Upper lobe of left lung (tissue), 6 donors: Measurements from ENCODE around the gene NME3. TPM values are rescaled to one million over a fixed set of nuclear protein-coding genes. Genes with fewer than 3 reads are reported as not detected.
"Not testable (repeated sequence)": the region's sequence is repeated elsewhere in the genome, so short reads cannot be mapped to it uniquely, and the experiment has no call there.

Experiments
- ATAC-seq, 2 donors: fragments of 200-7000 bp; cut with Tn5 transposase; one replicate each; pipeline ENCODE4 v1.9.1; 2022; ENCODE audit warnings: mild to moderate bottlenecking in 2 of 2, moderate library complexity in 2 of 2; ENCODE audit not compliant: low FRiP score in 2 of 2
- DNase-seq, 2 donors: peaks; one replicate each; pipeline ENCODE4 v3.0.0-alpha.2; 2019 to 2020
- H3K27ac ChIP-seq, 4 donors: fragments of 200-600 bp; sonication (generic); one replicate each; pipeline ENCODE4 v1.5.1; 2016 to 2019
- H3K27me3 ChIP-seq, 4 donors: fragments of 200-600 bp; sonication (generic); one replicate each; pipeline ENCODE4 v1.5.1; 2017 to 2019
- H3K36me3 ChIP-seq, 4 donors: fragments of 200-600 bp; sonication (generic); one replicate each; pipeline ENCODE4 v1.5.1; 2016 to 2019
- H3K4me1 ChIP-seq, 4 donors: fragments of 200-600 bp; sonication (generic); one replicate each; pipeline ENCODE4 v1.5.1; 2018 to 2019
- H3K4me3 ChIP-seq, 4 donors: fragments of 200-600 bp; sonication (generic); one replicate each; pipeline ENCODE4 v1.5.1; 2017 to 2019; ENCODE audit warnings: mild to moderate bottlenecking in 2 of 4, moderate library complexity in 1 of 4
- H3K9me3 ChIP-seq, 4 donors: fragments of 200-600 bp; sonication (generic); one replicate each; pipeline ENCODE4 v1.5.1; 2018 to 2019
- CTCF ChIP-seq, 6 experiments: fragments of 450-650 bp in 4 of 6; fragments of 200-600 bp in 2 of 6; sonication (generic) in 2 of 6; IDR thresholded peaks; one replicate each; pipeline ENCODE4 v1.5.1; 2016 to 2019; ENCODE audit warnings: antibody characterized with exemption in 6 of 6
- EP300 ChIP-seq, 4 donors: sonication (generic); formaldehyde crosslinking; IDR thresholded peaks; one replicate each; pipeline ENCODE4 v1.5.1; 2017; ENCODE audit warnings: antibody characterized with exemption in 4 of 4, control low read depth in 2 of 4
- POLR2A ChIP-seq, 4 donors: fragments of 450-650 bp; IDR thresholded peaks; one replicate each; pipeline ENCODE4 v1.5.1; 2016 to 2017; ENCODE audit warnings: antibody characterized with exemption in 4 of 4, mild to moderate bottlenecking in 2 of 4
- POLR2AphosphoS5 ChIP-seq, 2 donors: sonication (generic); formaldehyde crosslinking; IDR thresholded peaks; one replicate each; pipeline ENCODE4 v1.5.1; 2017; ENCODE audit warnings: antibody characterized with exemption in 2 of 2
- WGBS, 2 donors: methylation state at CpG; one replicate each; pipeline ENCODE4 v1.1.5; 2017 to 2018; 5-methylcytosine and 5-hydroxymethylcytosine counted together
- total RNA-seq, 6 donors: library from RNA; depleted of rRNA in 4 of 6; stranded (reverse); fragments of >200 nt in 4 of 6; gene quantifications; one replicate each; pipeline versions ENCODE4 v1.1.0 to v1.2.1, GENCODE V29; 2016 to 2021
- donor health status: DM: no; HTN: no; CAD: no; lungs with moderate emphysema.
- donor health status: DM: no; HTN: yes; CAD: no; lungs with severe emphysema.

Gene NME3
- total RNA-seq, 6 donors from 2014 or later, result 57.8 to 155 (median 78.9) TPM

- H3K4me1 ChIP-seq, result peaks cover 3 to 8% (median 4%) of the 10 kb centered on the region in 4 donors
- no peak for ATAC-seq
- WGBS, 2 donors, result 93 to 95% methylated on average over 16 of the region's 16 CpGs
- no peak overlapping the region for H3K27ac ChIP-seq
- peaks cover 20 to 66% (median 42%) of the 10 kb centered on the region in 4 donors for H3K36me3 ChIP-seq
- no peak overlapping the region for H3K4me3 ChIP-seq
- H3K9me3 ChIP-seq, result no peaks in the 10 kb centered on the region
- TF ChIP-seq POLR2A (IDR thresholded peaks at IDR 0.05) (no peak), EP300 (IDR thresholded peaks at IDR 0.05) (no peak), POLR2AphosphoS5 (IDR thresholded peaks at IDR 0.05) (no peak), CTCF (IDR thresholded peaks at IDR 0.05) (no peak)
- no peaks in the 10 kb centered on the region for H3K27me3 ChIP-seq
- no peak for DNase-seq
Observed at GRCh38 chr16:1810106-1810505, 38.8 kb upstream of the NME3 start.

- Histone ChIP-seq H3K27ac (no peak overlapping the region), H3K9me3 (no peaks in the 10 kb centered on the region), H3K4me1 (peaks cover 3 to 8% (median 4%) of the 10 kb centered on the region in 4 donors), H3K36me3 (peaks cover 20 to 63% (median 42%) of the 10 kb centered on the region in 4 donors), H3K4me3 (no peak overlapping the region), H3K27me3 (no peaks in the 10 kb centered on the region)
- ATAC-seq, result no peak
- DNase-seq, result peak in 1 of 2 donors; percentile 78
- 73 to 76% methylated on average over 4 to 25 of the region's 28 CpGs for WGBS, 2 donors
- TF ChIP-seq POLR2AphosphoS5 (IDR thresholded peaks at IDR 0.05) (no peak), POLR2A (IDR thresholded peaks at IDR 0.05) (no peak), EP300 (IDR thresholded peaks at IDR 0.05) (no peak), CTCF (IDR thresholded peaks at IDR 0.05) (no peak)
Observed at GRCh38 chr16:1809281-1809801, 38.0 kb upstream of the NME3 start.

- TF ChIP-seq POLR2A (IDR thresholded peaks at IDR 0.05) (no peak), EP300 (IDR thresholded peaks at IDR 0.05) (no peak), POLR2AphosphoS5 (IDR thresholded peaks at IDR 0.05) (no peak), CTCF (IDR thresholded peaks at IDR 0.05) (no peak)
- Histone ChIP-seq H3K4me3 (no peak overlapping the region), H3K27ac (no peak overlapping the region), H3K4me1 (peaks cover 3 to 8% (median 4%) of the 10 kb centered on the region in 4 donors), H3K36me3 (peaks cover 20 to 58% (median 37%) of the 10 kb centered on the region in 4 donors), H3K27me3 (no peaks in the 10 kb centered on the region), H3K9me3 (no peaks in the 10 kb centered on the region)
- ATAC-seq, result no peak
- no peak for DNase-seq
- WGBS, 2 donors, result 77 to 83% methylated on average over 6 to 18 of the region's 18 CpGs
Observed at GRCh38 chr16:1808691-1809090, 37.3 kb upstream of the NME3 start.

- peaks cover 0 to 3% (median 1%) of the 10 kb centered on the region in 4 donors for H3K4me1 ChIP-seq
- H3K9me3 ChIP-seq, result no peaks in the 10 kb centered on the region
- H3K36me3 ChIP-seq, result peaks cover 20 to 51% (median 36%) of the 10 kb centered on the region in 4 donors
- DNase-seq (no peak), ATAC-seq (no peak)
- WGBS, 2 donors, result 85 to 87% methylated on average over 10 of the region's 10 CpGs
- no peak overlapping the region for H3K27ac ChIP-seq
- TF ChIP-seq POLR2AphosphoS5 (IDR thresholded peaks at IDR 0.05) (no peak), EP300 (IDR thresholded peaks at IDR 0.05) (no peak), POLR2A (IDR thresholded peaks at IDR 0.05) (no peak), CTCF (IDR thresholded peaks at IDR 0.05) (no peak)
- no peak overlapping the region for H3K4me3 ChIP-seq
- no peaks in the 10 kb centered on the region for H3K27me3 ChIP-seq
Observed at GRCh38 chr16:1807626-1808025, 36.3 kb upstream of the NME3 start.

- DNase-seq, result no peak
- H3K9me3 ChIP-seq, result peaks cover 0 to 8% (median 0%) of the 10 kb centered on the region in 4 donors
- H3K4me1 ChIP-seq, result no peaks in the 10 kb centered on the region
- ATAC-seq, result no peak
- WGBS, 2 donors, result 84 to 92% methylated on average over 10 of the region's 10 CpGs
- H3K27me3 ChIP-seq, result no peaks in the 10 kb centered on the region
- no peak overlapping the region for H3K4me3 ChIP-seq
- TF ChIP-seq POLR2AphosphoS5 (IDR thresholded peaks at IDR 0.05), result no peak
- H3K36me3 ChIP-seq, result peaks cover 0 to 5% (median 0%) of the 10 kb centered on the region in 4 donors
- no peak overlapping the region for H3K27ac ChIP-seq
Observed at GRCh38 chr16:1800701-1801100, 29.4 kb upstream of the NME3 start.

- not testable (repeated sequence) for ATAC-seq, H3K36me3 ChIP-seq
- 59 to 93% methylated on average over 4 to 5 of the region's 5 CpGs for WGBS, 2 donors
Observed at GRCh38 chr16:1799263-1799662, 27.9 kb upstream of the NME3 start.

More at GRCh38 chr16:1799263-1799662, 27.9 kb upstream of the NME3 start:
- H3K4me1 ChIP-seq, result peaks cover 0 to 10% (median under 1%) of the 10 kb centered on the region in 4 donors
- not testable (repeated sequence) for DNase-seq, H3K27me3 ChIP-seq, H3K4me3 ChIP-seq, H3K9me3 ChIP-seq, H3K27ac ChIP-seq
